Measurements from ENCODE around the gene C20orf144. TPM values are rescaled to one million over a fixed set of nuclear protein-coding genes. Genes with fewer than 3 reads are reported as not detected.

C20orf144 gene
- total RNA-seq, 2 donors from 2014 or later = 0.30 TPM; not detected in 1

DNA sequence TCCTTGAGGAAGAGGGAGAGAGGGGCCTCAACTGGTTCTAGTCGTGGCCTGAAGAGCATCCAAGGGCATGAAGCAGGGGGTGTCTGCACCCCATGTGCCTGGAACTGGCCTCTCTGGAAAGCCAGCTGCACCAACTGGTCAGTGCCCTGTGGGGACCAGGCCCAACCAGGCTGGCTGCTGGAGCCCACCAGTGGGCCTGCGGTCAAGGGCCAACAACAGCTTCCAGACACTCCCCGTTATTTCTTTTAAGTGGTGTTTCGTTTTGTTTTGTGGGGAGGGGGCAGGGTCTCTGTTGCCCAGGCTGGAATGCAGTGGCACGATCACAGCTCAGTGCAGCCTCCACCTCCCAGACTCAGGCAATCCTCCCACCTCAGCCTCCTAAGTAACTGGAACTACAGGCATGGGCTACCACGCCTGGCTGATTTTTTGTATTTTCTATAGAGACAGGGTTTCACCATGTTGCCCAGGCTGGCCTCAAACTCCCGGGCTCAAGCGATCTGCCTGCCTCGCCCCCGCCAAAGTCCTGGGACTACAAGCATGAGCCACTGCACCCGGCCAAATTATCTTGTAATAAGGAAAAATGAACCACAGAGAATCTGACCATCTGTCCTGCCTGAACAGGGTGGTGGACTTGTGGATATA is 11.9 kb upstream of the C20orf144 start:
- TF ChIP-seq, protein P1, sequence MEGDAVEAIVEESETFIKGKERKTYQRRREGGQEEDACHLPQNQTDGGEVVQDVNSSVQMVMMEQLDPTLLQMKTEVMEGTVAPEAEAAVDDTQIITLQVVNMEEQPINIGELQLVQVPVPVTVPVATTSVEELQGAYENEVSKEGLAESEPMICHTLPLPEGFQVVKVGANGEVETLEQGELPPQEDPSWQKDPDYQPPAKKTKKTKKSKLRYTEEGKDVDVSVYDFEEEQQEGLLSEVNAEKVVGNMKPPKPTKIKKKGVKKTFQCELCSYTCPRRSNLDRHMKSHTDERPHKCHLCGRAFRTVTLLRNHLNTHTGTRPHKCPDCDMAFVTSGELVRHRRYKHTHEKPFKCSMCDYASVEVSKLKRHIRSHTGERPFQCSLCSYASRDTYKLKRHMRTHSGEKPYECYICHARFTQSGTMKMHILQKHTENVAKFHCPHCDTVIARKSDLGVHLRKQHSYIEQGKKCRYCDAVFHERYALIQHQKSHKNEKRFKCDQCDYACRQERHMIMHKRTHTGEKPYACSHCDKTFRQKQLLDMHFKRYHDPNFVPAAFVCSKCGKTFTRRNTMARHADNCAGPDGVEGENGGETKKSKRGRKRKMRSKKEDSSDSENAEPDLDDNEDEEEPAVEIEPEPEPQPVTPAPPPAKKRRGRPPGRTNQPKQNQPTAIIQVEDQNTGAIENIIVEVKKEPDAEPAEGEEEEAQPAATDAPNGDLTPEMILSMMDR (IDR thresholded peaks at IDR 0.05) = no peak
- H3K27ac ChIP-seq = no peak overlapping the region
- H3K4me3 ChIP-seq = no peak overlapping the region
- no peaks in the 10 kb centered on the region for H3K36me3 ChIP-seq
- H3K27me3 ChIP-seq = no peaks in the 10 kb centered on the region
- peaks cover 6% of the 10 kb centered on the region for H3K4me1 ChIP-seq
- no peak overlapping the region for H3K9ac ChIP-seq (ENCODE audit: low read depth in 2 of 2, low read length in 2 of 2)
- intact Hi-C loops (cut with DNase I) = loop anchor here (5.0 kb wide), 1 partner anchor 193 kb away; no protein-coding TSS in a partner anchor
- peak; percentile 27 for DNase-seq
- H3K9me3 ChIP-seq = no peaks in the 10 kb centered on the region

DNA sequence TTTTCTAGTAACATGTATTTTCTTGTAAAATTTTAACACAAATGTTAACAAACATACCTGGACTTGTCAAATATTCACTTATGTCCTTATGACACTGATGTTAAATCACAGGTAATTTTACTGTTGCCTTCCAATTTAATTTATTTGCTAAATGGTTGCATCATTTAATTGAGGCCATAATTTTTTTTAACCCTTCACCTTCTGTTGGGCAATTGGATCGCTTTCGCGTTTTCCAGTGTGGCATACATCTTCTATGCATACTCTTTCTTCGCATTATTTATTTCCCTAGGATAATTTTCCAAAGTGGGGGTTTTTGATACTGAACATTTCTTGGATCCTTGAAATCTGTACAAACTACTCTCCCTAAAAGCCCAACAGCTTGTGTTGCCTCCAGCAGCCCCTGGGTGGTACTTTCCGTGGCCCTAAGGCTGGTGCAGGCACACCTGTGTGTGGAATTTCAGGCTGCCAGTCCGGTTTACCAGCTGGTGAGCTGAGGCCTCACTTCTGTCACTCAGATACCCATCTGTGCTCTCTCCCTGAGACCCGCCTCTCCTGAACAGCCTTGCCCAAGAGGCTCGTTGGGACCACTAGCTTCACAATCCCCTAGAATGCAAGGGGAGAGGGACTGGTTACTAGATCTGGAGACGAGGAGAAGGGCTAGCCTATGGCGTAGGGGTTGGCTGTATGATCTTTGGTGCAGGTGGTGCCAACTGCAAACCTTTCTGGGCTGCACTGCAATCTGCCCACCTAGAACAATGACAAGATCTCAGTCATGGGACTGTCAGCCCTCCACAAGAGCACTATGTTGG is 11.2 kb upstream of the C20orf144 start:
- H3K9ac ChIP-seq (ENCODE audit: low read depth in 2 of 2, low read length in 2 of 2) = no peak overlapping the region
- intact Hi-C loops (cut with DNase I) = loop anchor here (5.0 kb wide), 1 partner anchor 194 kb away; no protein-coding TSS in a partner anchor
- no peak overlapping the region for H3K4me3 ChIP-seq
- no peaks in the 10 kb centered on the region for H3K27me3 ChIP-seq
- H3K36me3 ChIP-seq = no peaks in the 10 kb centered on the region
- peak; percentile 62 for DNase-seq
- H3K4me1 ChIP-seq = peaks cover 6% of the 10 kb centered on the region
- no peaks in the 10 kb centered on the region for H3K9me3 ChIP-seq
- no peak overlapping the region for H3K27ac ChIP-seq
- TF ChIP-seq, protein P1 (IDR thresholded peaks at IDR 0.05) = no peak

DNA sequence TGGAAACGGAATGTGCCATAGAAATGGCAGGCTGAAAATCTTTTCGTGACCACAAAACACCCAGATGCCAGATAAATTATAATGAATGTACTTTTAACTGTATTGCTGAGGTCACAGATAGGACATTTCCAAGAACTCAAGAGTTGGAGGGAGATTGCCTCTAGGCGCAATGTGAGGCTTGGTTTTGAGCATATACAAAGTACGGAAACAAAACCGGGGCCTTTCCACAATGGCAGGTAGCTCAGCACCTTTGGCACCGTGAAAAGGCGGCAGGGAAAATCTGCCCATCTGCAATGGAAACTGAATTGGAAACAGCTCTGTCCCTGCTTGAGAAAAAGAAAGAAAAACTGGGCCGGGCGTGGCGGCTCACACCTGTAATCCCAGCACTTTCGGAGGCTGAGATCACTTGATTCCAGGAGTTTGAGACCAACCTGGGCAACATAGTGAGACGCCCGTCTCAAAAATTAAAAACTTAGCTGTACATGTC is 10.5 kb upstream of the C20orf144 start:
- H3K9ac ChIP-seq (ENCODE audit: low read depth in 2 of 2, low read length in 2 of 2) = no peak overlapping the region
- no peaks in the 10 kb centered on the region for H3K27me3 ChIP-seq
- no peaks in the 10 kb centered on the region for H3K36me3 ChIP-seq
- intact Hi-C loops (cut with DNase I) = loop anchor here (5.0 kb wide), 1 partner anchor 194 kb away; no protein-coding TSS in a partner anchor
- DNase-seq = peak; percentile 31
- H3K9me3 ChIP-seq = no peaks in the 10 kb centered on the region
- no peak overlapping the region for H3K27ac ChIP-seq
- TF ChIP-seq, protein P1 (IDR thresholded peaks at IDR 0.05) = no peak
- peaks cover 6% of the 10 kb centered on the region for H3K4me1 ChIP-seq
- H3K4me3 ChIP-seq = no peak overlapping the region

DNA sequence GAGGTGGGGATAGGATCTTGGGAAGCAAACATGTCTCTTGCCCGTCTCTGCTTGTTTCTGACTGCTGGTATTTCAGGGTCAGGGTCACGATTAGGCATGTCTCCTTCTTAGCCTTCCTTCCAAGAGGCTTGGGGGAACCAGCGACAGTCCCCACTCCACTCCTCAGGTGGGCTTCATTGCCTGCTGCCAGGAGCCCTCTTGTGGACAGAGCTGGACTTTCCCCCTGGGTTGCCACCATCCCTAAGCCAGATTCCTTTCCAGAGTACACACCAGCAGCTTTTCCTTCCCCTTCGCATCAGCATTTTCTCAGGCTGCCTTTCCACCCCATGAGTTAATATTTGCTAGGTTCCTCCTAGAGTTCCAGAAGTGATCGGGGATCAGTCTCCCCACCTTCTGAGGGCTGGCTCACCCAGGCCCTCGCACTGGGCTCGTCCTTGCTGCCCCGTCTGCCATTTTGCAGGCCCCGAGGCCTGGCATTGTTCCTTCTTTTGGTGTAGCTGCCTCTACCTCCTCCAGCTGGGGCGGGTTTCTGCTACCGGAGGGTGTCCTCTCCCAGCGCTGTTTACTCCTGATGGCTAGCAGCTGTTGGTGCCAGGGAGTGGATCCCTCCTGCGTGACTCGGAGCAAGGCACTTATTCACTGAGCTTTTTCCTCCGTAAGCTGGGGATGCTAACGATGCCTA is 8.8 kb upstream of the C20orf144 start:
- TF ChIP-seq, protein P1 (IDR thresholded peaks at IDR 0.05) = peak; percentile 84
- no peak overlapping the region for H3K4me3 ChIP-seq
- no peaks in the 10 kb centered on the region for H3K9me3 ChIP-seq
- H3K9ac ChIP-seq (ENCODE audit: low read depth in 2 of 2, low read length in 2 of 2) = peak overlapping the region in 1 of 2 donors; percentile 61
- H3K4me1 ChIP-seq = peaks cover 6% of the 10 kb centered on the region
- peak overlapping the region; percentile 23 for H3K27ac ChIP-seq
- DNase-seq = peak; percentile 73
- intact Hi-C loops (cut with DNase I) = loop anchor here (5.0 kb wide), 1 partner anchor 196 kb away; no protein-coding TSS in a partner anchor
- H3K27me3 ChIP-seq = no peaks in the 10 kb centered on the region
- no peaks in the 10 kb centered on the region for H3K36me3 ChIP-seq

Measured in colonic mucosa (tissue), 4 donors.